Epithelial cell of prostate (primary cell): ENCODE data around the gene SIGLEC7.

Source experiments
- DNase-seq: peaks from one replicate; pipeline ENCODE4 v3.0.0-alpha.2; 2011; ENCODE audit warnings: low read depth, low spot score
- H3K27ac ChIP-seq: fragments of 450-650 bp; 2 replicates; pipeline ENCODE4 v1.5.1; 2017; ENCODE audit warnings: mild to moderate bottlenecking

Gene SIGLEC7

GRCh38 chr19:51195316-51195586 is 53.1 kb downstream of the SIGLEC7 start:
- no peak for DNase-seq
- H3K27ac ChIP-seq = no peak overlapping the region

DNA sequence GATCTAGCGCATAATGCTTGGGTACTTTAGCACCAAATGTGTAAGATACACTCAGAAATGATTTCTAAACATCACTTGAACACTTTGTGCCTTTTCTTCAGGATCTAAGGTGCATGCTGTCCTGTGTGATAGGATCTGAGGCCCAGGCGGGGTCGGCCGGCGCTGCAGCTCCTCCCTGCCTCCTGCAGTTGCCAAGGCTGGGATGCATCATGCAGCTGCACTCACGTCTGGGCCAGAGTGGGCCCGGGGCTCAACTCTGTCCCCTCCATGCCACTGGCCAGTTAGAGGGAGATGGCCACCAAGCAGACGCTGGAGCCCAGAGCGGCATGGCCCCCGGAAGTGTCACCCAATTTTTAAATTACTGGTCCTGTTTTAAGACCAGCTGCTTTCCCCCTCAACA is 53.5 kb downstream of the SIGLEC7 start:
- DNase-seq = no peak

DNA sequence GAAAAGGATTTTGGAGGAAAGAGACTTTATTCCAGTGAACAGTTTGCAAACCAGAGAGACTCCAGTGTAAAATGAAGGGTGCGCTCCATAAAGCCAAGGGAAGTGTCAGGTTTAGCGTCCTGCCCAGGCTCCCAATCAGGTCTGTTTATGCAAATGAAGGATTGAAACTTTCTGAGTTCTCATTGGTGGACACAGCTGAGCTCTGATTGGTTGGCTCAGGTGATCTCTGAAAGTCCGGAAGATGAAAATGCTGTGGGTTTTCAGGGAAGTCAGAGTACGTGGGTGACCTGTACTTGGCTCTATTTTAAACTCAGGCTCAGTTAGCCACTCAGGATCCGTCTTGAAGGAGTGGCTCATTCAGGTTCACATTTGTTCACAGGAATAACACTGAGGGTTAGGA is 54.1 kb downstream of the SIGLEC7 start:
- DNase-seq = no peak
- no peak overlapping the region for H3K27ac ChIP-seq

More for the DNA sequence above, 53.5 kb downstream of the SIGLEC7 start:
- no peak overlapping the region for H3K27ac ChIP-seq

GRCh38 chr19:51198641-51199040 is 56.5 kb downstream of the SIGLEC7 start:
- no peak for DNase-seq
- no peak overlapping the region for H3K27ac ChIP-seq

DNA sequence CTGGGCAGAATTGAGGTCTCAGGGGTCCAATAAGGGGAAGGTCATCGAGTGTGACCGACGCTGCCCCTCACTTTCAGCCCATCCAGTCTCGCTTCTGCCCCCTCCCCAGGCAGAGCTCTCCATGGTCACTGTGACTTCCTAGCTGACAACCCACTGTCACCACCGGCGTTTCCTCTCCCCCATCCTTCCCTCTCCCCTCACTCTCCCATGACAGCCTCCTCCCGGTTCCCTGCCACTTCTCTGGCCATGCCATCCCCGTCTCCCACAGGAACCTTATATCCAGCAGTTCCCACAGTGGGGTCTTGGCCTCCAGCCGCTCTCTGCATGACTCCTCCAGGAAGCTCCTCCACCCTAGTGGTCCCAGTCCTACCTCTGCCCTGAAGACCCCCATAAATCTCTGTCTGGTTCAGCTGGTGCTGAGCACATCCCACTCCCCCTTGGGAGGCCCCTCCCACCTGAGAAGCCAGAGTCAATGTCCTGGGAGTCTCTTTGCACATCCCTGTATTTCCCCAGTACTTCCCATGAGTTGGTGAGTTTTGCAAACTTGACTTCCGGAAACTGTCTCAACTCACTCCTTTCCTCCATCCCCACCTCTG is 58.1 kb downstream of the SIGLEC7 start:
- H3K27ac ChIP-seq = no peak overlapping the region
- no peak for DNase-seq

DNA sequence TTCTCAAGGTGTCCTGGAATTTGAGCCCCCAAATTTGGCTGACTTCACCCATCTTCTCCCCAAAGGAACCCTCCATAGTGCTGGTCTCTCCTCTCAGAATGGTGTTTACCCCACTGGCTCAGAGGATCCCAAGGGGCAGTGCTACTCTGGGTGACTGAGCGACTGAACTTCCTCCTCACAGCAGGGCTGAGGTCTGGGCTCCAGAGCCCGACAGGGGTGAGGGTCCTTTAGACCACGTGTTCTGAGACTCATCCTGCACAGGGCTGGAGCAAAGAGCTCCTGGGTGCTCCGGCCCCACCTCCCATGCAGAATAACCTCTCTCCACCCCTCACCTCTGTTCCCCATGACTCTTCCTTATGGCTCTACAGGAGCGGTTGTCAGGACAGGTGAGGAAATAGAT is 59.6 kb downstream of the SIGLEC7 start:
- no peak overlapping the region for H3K27ac ChIP-seq
- DNase-seq = no peak
